Measurements from ENCODE around the gene PGS1. TPM values are rescaled to one million over a fixed set of nuclear protein-coding genes. Genes with fewer than 3 reads are reported as not detected.

The PGS1 gene
- total RNA-seq, 1 donor from 2014 or later, result 45.2 TPM

GRCh38 chr17:78367193-78367592 lies 11.3 kb upstream of the PGS1 start:
- H4K20me1 ChIP-seq (ENCODE audit: low read depth), result no peaks in the 10 kb centered on the region
- peaks cover 67% of the 10 kb centered on the region for H3F3A ChIP-seq (ENCODE audit: low read depth)
- H3K27ac Mint-ChIP-seq, result peak overlapping the region; percentile 99
- no peaks in the 10 kb centered on the region for H3K9me3 ChIP-seq (ENCODE audit: low read depth)
- no peak for DNase-seq (ENCODE audit: low spot score)
- TF ChIP-seq CTCF (IDR thresholded peaks at IDR 0.05) (no peak), EZH2phosphoT487 (IDR thresholded peaks at IDR 0.05) (no peak), EZH2 (IDR thresholded peaks at IDR 0.05) (no peak)
- no peaks in the 10 kb centered on the region for H3K79me2 ChIP-seq (ENCODE audit: low read depth)
- H3K9me3 Mint-ChIP-seq, result no peaks in the 10 kb centered on the region
- no peak overlapping the region for H3K27ac ChIP-seq
- peaks cover 62% of the 10 kb centered on the region for H3K4me1 ChIP-seq
- H3K4me3 ChIP-seq, result no peak overlapping the region
- peaks cover 60% of the 10 kb centered on the region for H3K4me1 Mint-ChIP-seq
- H3K36me3 ChIP-seq, result no peaks in the 10 kb centered on the region
- no peaks in the 10 kb centered on the region for H3K36me3 Mint-ChIP-seq
- H3K9ac ChIP-seq, result no peak overlapping the region
- peak overlapping the region; percentile 11 for H3K4me2 ChIP-seq
- peaks cover 5% of the 10 kb centered on the region for H3K27me3 Mint-ChIP-seq (ENCODE audit: insufficient read depth, low read depth)
- H3K4me3 Mint-ChIP-seq, result no peak overlapping the region
- H2AFZ ChIP-seq (replicated peaks), result no peak overlapping the region
- no peaks in the 10 kb centered on the region for H3K27me3 ChIP-seq

DNA sequence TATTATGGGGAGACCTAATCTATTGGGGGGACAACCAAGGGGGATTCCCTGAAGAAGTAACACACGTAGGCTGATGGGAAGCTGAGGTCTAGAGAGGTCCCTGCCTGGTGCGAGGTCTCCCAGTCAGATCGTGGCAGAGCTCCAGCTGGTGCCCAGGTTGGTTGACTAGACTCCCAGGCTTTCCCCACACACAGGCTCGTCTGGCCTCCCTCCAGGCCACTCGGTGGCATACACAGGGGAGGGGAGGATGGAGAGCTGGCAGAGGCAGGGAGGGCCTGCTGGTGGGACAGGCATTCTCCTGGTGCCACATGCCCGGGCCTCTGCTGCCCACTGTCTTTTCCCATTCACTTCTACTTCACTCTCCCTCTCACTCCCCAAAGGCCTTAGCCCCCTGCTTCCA lies 10.1 kb upstream of the PGS1 start:
- peak overlapping the region; percentile 42 for H3K27ac Mint-ChIP-seq
- H3K27me3 ChIP-seq, result no peaks in the 10 kb centered on the region
- peaks cover 61% of the 10 kb centered on the region for H3K4me1 ChIP-seq
- H3F3A ChIP-seq (ENCODE audit: low read depth), result peaks cover 77% of the 10 kb centered on the region
- H3K4me2 ChIP-seq, result no peak overlapping the region
- H3K9ac ChIP-seq, result no peak overlapping the region
- H3K27me3 Mint-ChIP-seq (ENCODE audit: insufficient read depth, low read depth), result no peaks in the 10 kb centered on the region
- H2AFZ ChIP-seq (replicated peaks), result no peak overlapping the region
- no peak overlapping the region for H3K4me3 Mint-ChIP-seq
- no peaks in the 10 kb centered on the region for H3K36me3 Mint-ChIP-seq
- no peaks in the 10 kb centered on the region for H3K36me3 ChIP-seq
- no peaks in the 10 kb centered on the region for H3K9me3 ChIP-seq (ENCODE audit: low read depth)
- no peak for DNase-seq (ENCODE audit: low spot score)
- H3K79me2 ChIP-seq (ENCODE audit: low read depth), result no peaks in the 10 kb centered on the region
- no peaks in the 10 kb centered on the region for H3K9me3 Mint-ChIP-seq
- H3K27ac ChIP-seq, result no peak overlapping the region
- H3K4me3 ChIP-seq, result no peak overlapping the region
- TF ChIP-seq EZH2phosphoT487 (IDR thresholded peaks at IDR 0.05) (no peak), CTCF (IDR thresholded peaks at IDR 0.05) (no peak), EZH2 (IDR thresholded peaks at IDR 0.05) (no peak)
- no peaks in the 10 kb centered on the region for H4K20me1 ChIP-seq (ENCODE audit: low read depth)
- H3K4me1 Mint-ChIP-seq, result peaks cover 61% of the 10 kb centered on the region

- Histone ChIP-seq H3K27ac (no peak overlapping the region), H3K4me1 (peaks cover 58% of the 10 kb centered on the region), H3K9ac (no peak overlapping the region), H2AFZ (replicated peaks) (no peak overlapping the region), H3K79me2 (ENCODE audit: low read depth) (no peaks in the 10 kb centered on the region), H4K20me1 (ENCODE audit: low read depth) (no peaks in the 10 kb centered on the region), H3K27me3 (no peaks in the 10 kb centered on the region), H3F3A (ENCODE audit: low read depth) (peaks cover 77% of the 10 kb centered on the region), H3K9me3 (ENCODE audit: low read depth) (no peaks in the 10 kb centered on the region), H3K4me3 (no peak overlapping the region), H3K36me3 (no peaks in the 10 kb centered on the region), H3K4me2 (no peak overlapping the region)
- TF ChIP-seq EZH2 (IDR thresholded peaks at IDR 0.05) (no peak), CTCF (IDR thresholded peaks at IDR 0.05) (no peak), EZH2phosphoT487 (IDR thresholded peaks at IDR 0.05) (no peak)
- no peaks in the 10 kb centered on the region for H3K9me3 Mint-ChIP-seq
- no peaks in the 10 kb centered on the region for H3K27me3 Mint-ChIP-seq (ENCODE audit: insufficient read depth, low read depth)
- no peak overlapping the region for H3K27ac Mint-ChIP-seq
- no peak overlapping the region for H3K4me3 Mint-ChIP-seq
- H3K36me3 Mint-ChIP-seq, result no peaks in the 10 kb centered on the region
- no peak for DNase-seq (ENCODE audit: low spot score)
- H3K4me1 Mint-ChIP-seq, result peaks cover 59% of the 10 kb centered on the region
Observed at GRCh38 chr17:78368854-78369495, 9.5 kb upstream of the PGS1 start.
